Measurements from ENCODE around the gene MRPS24.

Gene MRPS24

DNA sequence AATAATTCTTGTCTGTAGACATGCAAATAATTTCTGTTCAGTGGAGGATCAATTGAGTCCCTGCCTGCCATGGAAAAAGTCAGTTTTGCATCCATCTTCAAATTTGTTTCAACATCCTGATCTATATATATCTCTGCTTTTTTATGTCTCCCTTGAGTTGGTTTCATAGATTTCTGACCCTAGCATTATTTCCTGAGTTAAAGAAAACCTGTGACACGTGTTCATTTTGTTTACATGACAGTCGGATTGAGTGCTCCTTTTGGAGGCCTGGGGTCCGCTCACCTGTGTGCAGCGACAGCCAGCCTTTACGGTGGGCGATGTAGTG is 674 bp downstream of the MRPS24 start:
- Mint-ChIP-seq H3K36me3 (ENCODE audit: low read depth) (peaks cover 24% of the 10 kb centered on the region), H3K4me3 (peak overlapping the region; percentile 92), H3K4me1 (peaks cover 42% of the 10 kb centered on the region), H3K27me3 (ENCODE audit: low read depth, poor library complexity) (peaks cover 4% of the 10 kb centered on the region), H3K27ac (no peak overlapping the region), H3K9me3 (peaks cover 8% of the 10 kb centered on the region)
- TF ChIP-seq, protein P1, sequence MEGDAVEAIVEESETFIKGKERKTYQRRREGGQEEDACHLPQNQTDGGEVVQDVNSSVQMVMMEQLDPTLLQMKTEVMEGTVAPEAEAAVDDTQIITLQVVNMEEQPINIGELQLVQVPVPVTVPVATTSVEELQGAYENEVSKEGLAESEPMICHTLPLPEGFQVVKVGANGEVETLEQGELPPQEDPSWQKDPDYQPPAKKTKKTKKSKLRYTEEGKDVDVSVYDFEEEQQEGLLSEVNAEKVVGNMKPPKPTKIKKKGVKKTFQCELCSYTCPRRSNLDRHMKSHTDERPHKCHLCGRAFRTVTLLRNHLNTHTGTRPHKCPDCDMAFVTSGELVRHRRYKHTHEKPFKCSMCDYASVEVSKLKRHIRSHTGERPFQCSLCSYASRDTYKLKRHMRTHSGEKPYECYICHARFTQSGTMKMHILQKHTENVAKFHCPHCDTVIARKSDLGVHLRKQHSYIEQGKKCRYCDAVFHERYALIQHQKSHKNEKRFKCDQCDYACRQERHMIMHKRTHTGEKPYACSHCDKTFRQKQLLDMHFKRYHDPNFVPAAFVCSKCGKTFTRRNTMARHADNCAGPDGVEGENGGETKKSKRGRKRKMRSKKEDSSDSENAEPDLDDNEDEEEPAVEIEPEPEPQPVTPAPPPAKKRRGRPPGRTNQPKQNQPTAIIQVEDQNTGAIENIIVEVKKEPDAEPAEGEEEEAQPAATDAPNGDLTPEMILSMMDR (IDR thresholded peaks at IDR 0.05), result no peak
- no peak for DNase-seq

DNA sequence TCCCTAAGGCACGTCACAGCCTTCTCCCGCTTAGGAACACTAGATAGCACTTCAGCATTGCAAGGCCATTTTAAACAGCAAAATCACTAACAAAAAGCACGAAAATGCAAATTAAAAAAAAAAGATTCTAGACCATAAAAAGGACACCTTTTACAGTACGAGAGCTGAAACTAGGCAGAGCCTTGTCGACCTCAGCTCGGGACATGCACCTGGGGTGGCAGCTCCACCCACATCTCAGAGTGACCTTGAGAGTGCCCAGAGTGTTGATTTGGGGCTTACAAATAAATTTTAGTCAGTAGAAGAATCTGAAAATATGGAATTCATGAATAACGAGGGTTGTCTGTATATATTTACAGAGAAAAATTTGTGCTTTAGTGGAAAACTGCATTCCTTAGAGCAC is 1.1 kb downstream of the MRPS24 start:
- peaks cover 42% of the 10 kb centered on the region for H3K4me1 Mint-ChIP-seq
- no peak for DNase-seq
- TF ChIP-seq, protein P1 (IDR thresholded peaks at IDR 0.05), result no peak
- peaks cover 8% of the 10 kb centered on the region for H3K27me3 Mint-ChIP-seq (ENCODE audit: low read depth, poor library complexity)
- peaks cover 8% of the 10 kb centered on the region for H3K9me3 Mint-ChIP-seq
- H3K36me3 Mint-ChIP-seq (ENCODE audit: low read depth), result peaks cover 24% of the 10 kb centered on the region
- peak overlapping the region; percentile 92 for H3K4me3 Mint-ChIP-seq
- no peak overlapping the region for H3K27ac Mint-ChIP-seq

DNA sequence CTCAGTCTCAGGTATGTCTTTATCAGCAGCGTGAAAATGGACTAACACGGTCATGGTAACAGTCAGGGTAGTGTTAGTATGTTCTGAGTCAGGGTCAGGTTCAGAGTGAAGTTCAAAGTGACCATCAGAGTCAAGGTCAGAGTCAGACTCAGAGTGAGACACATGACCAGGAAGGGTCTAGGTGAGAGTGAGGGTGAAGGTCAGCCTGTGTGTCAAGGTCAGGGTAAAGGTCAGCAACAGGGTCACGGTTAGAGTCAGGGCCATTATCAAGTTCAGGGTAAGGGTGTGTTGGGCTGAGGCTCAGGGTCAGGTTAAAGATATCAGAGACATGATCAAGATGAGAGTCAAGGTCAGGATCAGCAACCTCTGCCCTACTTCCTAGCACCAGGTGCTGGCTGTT is 4.0 kb downstream of the MRPS24 start:
- Mint-ChIP-seq H3K27ac (no peak overlapping the region), H3K9me3 (peaks cover 6% of the 10 kb centered on the region), H3K4me1 (peaks cover 20% of the 10 kb centered on the region), H3K27me3 (ENCODE audit: low read depth, poor library complexity) (peaks cover 4% of the 10 kb centered on the region), H3K36me3 (ENCODE audit: low read depth) (peaks cover 24% of the 10 kb centered on the region), H3K4me3 (no peak overlapping the region)
- DNase-seq, result no peak
- TF ChIP-seq, protein P1 (IDR thresholded peaks at IDR 0.05), result no peak

DNA sequence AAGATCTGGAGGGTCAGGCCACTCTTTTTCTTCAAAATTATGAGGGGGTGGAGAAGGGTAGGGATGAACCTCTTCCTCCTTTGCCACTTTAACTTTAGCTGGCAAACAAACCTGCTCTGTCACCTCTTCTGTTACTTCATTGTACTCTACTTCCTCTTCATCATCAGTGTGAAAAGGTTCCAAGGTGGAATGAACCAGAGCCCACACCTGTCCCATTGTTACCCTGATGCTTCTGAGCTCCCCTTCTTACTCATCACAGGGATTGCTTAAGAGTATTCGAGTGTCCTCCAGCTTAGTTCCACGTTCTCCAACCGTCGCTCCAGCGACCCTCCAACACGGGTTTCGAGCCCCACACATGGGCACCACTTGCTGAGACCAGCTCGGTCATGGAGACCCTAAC is 5.2 kb downstream of the MRPS24 start:
- peaks cover 24% of the 10 kb centered on the region for H3K36me3 Mint-ChIP-seq (ENCODE audit: low read depth)
- H3K9me3 Mint-ChIP-seq, result no peaks in the 10 kb centered on the region
- TF ChIP-seq, protein P1 (IDR thresholded peaks at IDR 0.05), result no peak
- H3K4me1 Mint-ChIP-seq, result peaks cover 11% of the 10 kb centered on the region
- no peak for DNase-seq
- peak overlapping the region; percentile 69 for H3K27ac Mint-ChIP-seq
- peaks cover 4% of the 10 kb centered on the region for H3K27me3 Mint-ChIP-seq (ENCODE audit: low read depth, poor library complexity)
- no peak overlapping the region for H3K4me3 Mint-ChIP-seq

DNA sequence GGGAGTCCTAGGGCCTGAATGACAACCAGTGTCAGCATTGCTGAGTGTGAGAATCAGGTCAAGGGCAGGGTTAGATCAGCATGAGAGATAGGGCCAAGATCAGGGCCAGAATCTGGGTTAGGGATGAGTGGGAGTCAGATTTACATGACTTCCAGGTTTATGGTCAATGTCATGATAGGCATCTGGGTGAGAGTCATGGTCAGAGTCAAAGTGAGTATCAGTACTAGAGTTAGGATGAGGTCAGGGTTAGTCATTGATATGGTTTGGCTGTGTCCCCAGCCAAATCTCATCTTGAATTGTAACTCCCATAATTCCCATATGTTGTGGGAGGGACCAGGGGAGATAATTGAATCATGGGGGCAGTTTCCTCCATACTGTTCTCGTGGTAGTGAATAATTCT is 12.3 kb downstream of the MRPS24 start:
- no peaks in the 10 kb centered on the region for H3K9me3 Mint-ChIP-seq
- H3K27ac Mint-ChIP-seq, result no peak overlapping the region
- H3K4me3 Mint-ChIP-seq, result no peak overlapping the region
- no peaks in the 10 kb centered on the region for H3K36me3 Mint-ChIP-seq (ENCODE audit: low read depth)
- no peak for DNase-seq
- TF ChIP-seq, protein P1 (IDR thresholded peaks at IDR 0.05), result no peak
- peaks cover 6% of the 10 kb centered on the region for H3K27me3 Mint-ChIP-seq (ENCODE audit: low read depth, poor library complexity)
- H3K4me1 Mint-ChIP-seq, result no peaks in the 10 kb centered on the region

DNA sequence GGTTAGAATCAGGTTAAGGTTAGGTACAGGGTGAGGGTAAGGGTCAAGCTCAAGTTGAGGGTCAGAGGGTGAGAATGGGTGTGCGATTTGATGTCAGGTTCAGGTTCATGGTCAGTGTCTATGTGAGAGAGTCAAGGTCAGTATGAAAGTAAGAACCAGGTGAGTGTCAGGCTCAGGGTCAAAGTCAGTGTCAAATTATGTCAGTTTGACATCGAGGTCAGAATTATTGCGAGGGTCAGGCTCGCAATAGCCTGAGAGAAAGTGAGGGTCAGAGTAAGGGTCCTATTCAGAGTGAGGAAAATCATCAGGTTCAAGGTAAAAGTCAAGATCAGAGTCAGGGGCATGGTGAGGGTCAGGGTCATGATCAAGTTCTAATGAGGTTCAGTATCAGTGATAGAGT is 13.0 kb downstream of the MRPS24 start:
- no peaks in the 10 kb centered on the region for H3K4me1 Mint-ChIP-seq
- no peaks in the 10 kb centered on the region for H3K9me3 Mint-ChIP-seq

More for the DNA sequence above, 13.0 kb downstream of the MRPS24 start:
- Mint-ChIP-seq H3K27ac (no peak overlapping the region), H3K4me3 (no peak overlapping the region), H3K27me3 (ENCODE audit: low read depth, poor library complexity) (peaks cover 6% of the 10 kb centered on the region), H3K36me3 (ENCODE audit: low read depth) (no peaks in the 10 kb centered on the region)
- TF ChIP-seq, protein P1 (IDR thresholded peaks at IDR 0.05), result no peak
- DNase-seq, result no peak
